GM18870 (cell line): Measurements from ENCODE around the gene PSMA1.
"Not testable (repeated sequence)": the region's sequence is repeated elsewhere in the genome, so short reads cannot be mapped to it uniquely, and the experiment has no call there.

ENCODE experiments used
- ATAC-seq: cut with Tn5 transposase; IDR thresholded peaks from one replicate; pipeline ENCODE4 v1.9.1; 2021; ENCODE audit warnings: moderate library complexity; ENCODE audit not compliant: unreplicated experiment

Gene PSMA1

GRCh38 chr11:14535166-14535565 lies 15.0 kb upstream of the PSMA1 start:
- not testable (repeated sequence) for ATAC-seq

- ATAC-seq: no peak
Observed at GRCh38 chr11:14529951-14530350, 9.8 kb upstream of the PSMA1 start.

- no peak for ATAC-seq
Observed at GRCh38 chr11:14529321-14529720, 9.1 kb upstream of the PSMA1 start.

GRCh38 chr11:14522801-14523200 lies 2.6 kb upstream of the PSMA1 start:
- no peak for ATAC-seq

- ATAC-seq: no peak
Observed at GRCh38 chr11:14522245-14522644, 2.1 kb upstream of the PSMA1 start.

GRCh38 chr11:14520747-14521151 lies 563 bp upstream of the PSMA1 start:
- no peak for ATAC-seq

GRCh38 chr11:14519597-14519916 lies 629 bp downstream of the PSMA1 start:
- ATAC-seq: peak; percentile 2

GRCh38 chr11:14518820-14519219 lies 1.4 kb downstream of the PSMA1 start:
- no peak for ATAC-seq

GRCh38 chr11:14513800-14514199 lies 6.4 kb downstream of the PSMA1 start:
- ATAC-seq: no peak

GRCh38 chr11:14506532-14506931 lies 13.7 kb downstream of the PSMA1 start:
- ATAC-seq: no peak

GRCh38 chr11:14503023-14503422 lies 17.2 kb downstream of the PSMA1 start:
- no peak for ATAC-seq

- ATAC-seq: no peak
Observed at GRCh38 chr11:14502039-14502438, 18.1 kb downstream of the PSMA1 start.

- peak; percentile 41 for ATAC-seq
Observed at GRCh38 chr11:14500181-14500651, 20.0 kb downstream of the PSMA1 start.

- peak; percentile 67 for ATAC-seq
Observed at GRCh38 chr11:14499560-14500180, 20.5 kb downstream of the PSMA1 start, which contains the start of gene COPB1. COPB1 (minus strand) TSS chr11:14499811; CDS start chr11:14498928, 883 bp downstream.

GRCh38 chr11:14499178-14499559 lies 21.0 kb downstream of the PSMA1 start:
- no peak for ATAC-seq

- no peak for ATAC-seq
Observed at GRCh38 chr11:14480716-14481115, 39.5 kb downstream of the PSMA1 start.

GRCh38 chr11:14471127-14471526 lies 49.1 kb downstream of the PSMA1 start:
- no peak for ATAC-seq

- ATAC-seq: no peak
Observed at GRCh38 chr11:14463623-14464022, 56.6 kb downstream of the PSMA1 start.

- no peak for ATAC-seq
Observed at GRCh38 chr11:14460147-14460546, 60.0 kb downstream of the PSMA1 start.

GRCh38 chr11:14458377-14458776 lies 61.8 kb downstream of the PSMA1 start:
- ATAC-seq: no peak

- no peak for ATAC-seq
Observed at GRCh38 chr11:14455648-14456430, 64.3 kb downstream of the PSMA1 start.
